Right lobe of liver (tissue), 4 donors: ENCODE data around the gene PCED1B.

ENCODE experiments used
- CTCF ChIP-seq, 4 donors: fragments of 200-600 bp in 3 of 4; fragments of 450-650 bp in 1 of 4; IDR thresholded peaks; one replicate each; pipeline versions ENCODE4 v1.5.1 to v1.8.0; 2016 to 2022; ENCODE audit warnings: antibody characterized with exemption in 4 of 4, mild to moderate bottlenecking in 2 of 4
- POLR2A ChIP-seq: fragments of 450-650 bp; IDR thresholded peaks from one replicate; pipeline ENCODE4 v1.6.1; 2017; ENCODE audit warnings: antibody characterized with exemption, mild to moderate bottlenecking
- donor health status: DM: no; HTN: no; CAD: no.
- donor health status: DM: no; HTN: no; CAD: no.
- donor health status: DM: no; HTN: yes; CAD: no.

- TF ChIP-seq CTCF (IDR thresholded peaks at IDR 0.05), result no peak
- TF ChIP-seq POLR2A, result no peak
These were observed 170.4 kb downstream of the PCED1B start for GRCh38 chr12:47249719-47250357.
